DMS 273 (cell line): Measurements from ENCODE around the gene KRT38.
"Not testable (repeated sequence)": the region's sequence is repeated elsewhere in the genome, so short reads cannot be mapped to it uniquely, and the experiment has no call there.

Source experiments
- DNase-seq: peaks from one replicate; lab custom pipeline; 2025; ENCODE audit not compliant: unreplicated experiment; lab: John Stamatoyannopoulos, UW

The KRT38 gene

GRCh38 chr17:41396996-41397660, 43.7 kb downstream of the KRT38 start, which contains the start of gene KRT31:
Gene KRT31 (minus strand): TSS chr17:41397608. CDS start chr17:41397539, 69 bp downstream.
- no peak for DNase-seq

- no peak for DNase-seq
Observed at GRCh38 chr17:41396340-41396739, 44.4 kb downstream of the KRT38 start.

- DNase-seq = no peak
Observed at GRCh38 chr17:41395611-41396010, 45.2 kb downstream of the KRT38 start.

GRCh38 chr17:41395044-41395443, 45.7 kb downstream of the KRT38 start:
- DNase-seq = not testable (repeated sequence)

GRCh38 chr17:41394254-41394996, 46.4 kb downstream of the KRT38 start:
- no peak for DNase-seq

- no peak for DNase-seq
Observed at GRCh38 chr17:41393826-41394225, 47.0 kb downstream of the KRT38 start.

GRCh38 chr17:41393294-41393693, 47.5 kb downstream of the KRT38 start:
- no peak for DNase-seq

GRCh38 chr17:41392278-41392677, 48.5 kb downstream of the KRT38 start:
- no peak for DNase-seq

GRCh38 chr17:41391535-41391934, 49.2 kb downstream of the KRT38 start:
- DNase-seq = no peak

GRCh38 chr17:41390411-41390938, 50.3 kb downstream of the KRT38 start:
- DNase-seq = no peak

- no peak for DNase-seq
Observed at GRCh38 chr17:41387670-41388069, 53.1 kb downstream of the KRT38 start.

GRCh38 chr17:41386227-41386626, 54.6 kb downstream of the KRT38 start:
- DNase-seq = no peak
